Measurements from ENCODE around the gene NLE1.

DNA sequence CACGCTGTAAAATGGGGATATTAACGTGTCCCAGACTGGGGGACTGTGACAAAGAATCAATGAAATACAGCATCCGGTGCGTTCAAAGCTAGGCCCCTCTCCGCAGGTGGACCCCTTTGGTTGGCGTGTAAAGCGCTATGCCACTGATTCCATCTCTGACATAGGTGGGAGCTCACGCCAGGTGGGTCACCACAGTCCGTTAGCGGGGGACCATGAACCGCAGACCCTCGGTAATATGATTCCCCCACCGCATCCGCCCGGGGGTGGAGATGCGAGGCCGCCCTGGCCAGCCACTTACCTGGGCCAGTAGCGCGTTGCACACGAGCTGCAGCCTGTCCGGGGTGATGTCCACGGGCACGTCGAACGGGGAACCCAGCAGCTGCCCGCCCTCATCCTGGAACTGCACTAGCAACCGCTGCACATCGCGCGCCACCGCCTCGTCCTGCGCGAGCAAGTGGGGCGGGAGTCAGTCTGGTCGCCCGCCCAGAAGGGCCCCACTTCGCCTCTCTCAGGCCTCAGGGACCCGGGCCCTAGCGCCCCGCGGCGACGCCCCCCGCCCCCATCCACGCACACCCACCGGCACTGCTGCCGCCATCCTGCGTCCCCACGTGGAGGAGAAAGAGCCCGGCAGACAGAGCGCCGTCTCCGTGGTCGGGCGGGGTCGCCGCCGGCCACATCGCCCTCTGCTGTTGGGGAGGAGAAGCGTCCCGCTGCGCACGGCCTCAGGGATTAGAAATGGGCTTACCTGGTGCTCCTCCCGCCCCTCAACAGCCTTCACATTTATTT, at the start of gene NLE1:
- TF ChIP-seq, protein P1, sequence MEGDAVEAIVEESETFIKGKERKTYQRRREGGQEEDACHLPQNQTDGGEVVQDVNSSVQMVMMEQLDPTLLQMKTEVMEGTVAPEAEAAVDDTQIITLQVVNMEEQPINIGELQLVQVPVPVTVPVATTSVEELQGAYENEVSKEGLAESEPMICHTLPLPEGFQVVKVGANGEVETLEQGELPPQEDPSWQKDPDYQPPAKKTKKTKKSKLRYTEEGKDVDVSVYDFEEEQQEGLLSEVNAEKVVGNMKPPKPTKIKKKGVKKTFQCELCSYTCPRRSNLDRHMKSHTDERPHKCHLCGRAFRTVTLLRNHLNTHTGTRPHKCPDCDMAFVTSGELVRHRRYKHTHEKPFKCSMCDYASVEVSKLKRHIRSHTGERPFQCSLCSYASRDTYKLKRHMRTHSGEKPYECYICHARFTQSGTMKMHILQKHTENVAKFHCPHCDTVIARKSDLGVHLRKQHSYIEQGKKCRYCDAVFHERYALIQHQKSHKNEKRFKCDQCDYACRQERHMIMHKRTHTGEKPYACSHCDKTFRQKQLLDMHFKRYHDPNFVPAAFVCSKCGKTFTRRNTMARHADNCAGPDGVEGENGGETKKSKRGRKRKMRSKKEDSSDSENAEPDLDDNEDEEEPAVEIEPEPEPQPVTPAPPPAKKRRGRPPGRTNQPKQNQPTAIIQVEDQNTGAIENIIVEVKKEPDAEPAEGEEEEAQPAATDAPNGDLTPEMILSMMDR (optimal IDR thresholded peaks at IDR 0.05 in 1 of 3, IDR thresholded peaks at IDR 0.05 in 1 of 3, conservative IDR thresholded peaks at IDR 0.05 in 1 of 3; ENCODE audit: extremely low read depth in 1 of 3, insufficient read depth in 2 of 3, low read length in 3 of 3), result peak; percentile 76 to 99 (median 97)
- TF ChIP-seq EZH2 (IDR thresholded peaks at IDR 0.05; ENCODE audit: low read length), result no peak
